ENCODE measurements around the gene GRIP1. TPM values are rescaled to one million over a fixed set of nuclear protein-coding genes. Genes with fewer than 3 reads are reported as not detected.

Gene GRIP1
- polyA plus RNA-seq, 1 donor from 2014 or later = not detected

- Mint-ChIP-seq H3K27ac (no peak overlapping the region), H3K4me1 (peaks cover 0 to 1% (median 0%) of the 10 kb centered on the region in 3 donors), H3K4me3 (no peak overlapping the region), H3K27me3 (peaks cover 19% of the 10 kb centered on the region), H3K9me3 (peaks cover 0 to 6% (median 5%) of the 10 kb centered on the region in 3 donors), H3K36me3 (no peaks in the 10 kb centered on the region)
Measured at GRCh38 chr12:66699738-66700482, 21.0 kb upstream of the GRIP1 start.

GRCh38 chr12:66698558-66698957 lies 19.7 kb upstream of the GRIP1 start:
- peaks cover 14% of the 10 kb centered on the region for H3K27me3 Mint-ChIP-seq
- H3K27ac Mint-ChIP-seq = no peak overlapping the region
- H3K9me3 Mint-ChIP-seq = peaks cover 0 to 6% (median 5%) of the 10 kb centered on the region in 3 donors
- no peaks in the 10 kb centered on the region for H3K36me3 Mint-ChIP-seq
- H3K4me1 Mint-ChIP-seq = peaks cover 0 to 5% (median 3%) of the 10 kb centered on the region in 3 donors
- H3K4me3 Mint-ChIP-seq = no peak overlapping the region

DNA sequence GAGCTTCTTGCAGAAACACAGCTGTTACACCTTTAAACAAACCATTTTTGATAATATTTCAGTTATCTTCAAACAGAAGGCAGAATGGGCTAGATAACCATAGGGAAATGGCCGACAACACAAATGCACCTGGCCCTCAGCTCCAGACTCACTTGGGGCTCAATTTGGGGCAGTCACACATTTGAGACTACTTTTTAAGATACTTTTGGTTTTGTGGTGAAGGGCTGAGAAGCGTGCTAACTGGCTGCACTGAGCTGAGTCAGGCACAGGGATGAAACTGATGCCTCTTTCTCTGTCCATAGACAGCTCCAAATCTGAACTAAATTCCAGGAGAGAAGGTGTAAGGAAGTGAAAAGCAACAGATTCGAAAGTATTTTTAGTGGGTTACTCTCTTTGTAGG lies 18.5 kb upstream of the GRIP1 start:
- Mint-ChIP-seq H3K4me3 (no peak overlapping the region), H3K36me3 (no peaks in the 10 kb centered on the region), H3K9me3 (peaks cover 0 to 6% (median 5%) of the 10 kb centered on the region in 3 donors), H3K4me1 (peaks cover 1 to 6% (median 3%) of the 10 kb centered on the region in 3 donors), H3K27ac (no peak overlapping the region), H3K27me3 (peaks cover 6% of the 10 kb centered on the region)

GRCh38 chr12:66694666-66695613 lies 16.1 kb upstream of the GRIP1 start:
- Mint-ChIP-seq H3K36me3 (no peaks in the 10 kb centered on the region), H3K9me3 (peaks cover 0 to 6% (median 5%) of the 10 kb centered on the region in 3 donors), H3K4me3 (no peak overlapping the region), H3K27me3 (no peaks in the 10 kb centered on the region), H3K4me1 (peaks cover 3 to 11% (median 7%) of the 10 kb centered on the region in 3 donors), H3K27ac (no peak overlapping the region)

DNA sequence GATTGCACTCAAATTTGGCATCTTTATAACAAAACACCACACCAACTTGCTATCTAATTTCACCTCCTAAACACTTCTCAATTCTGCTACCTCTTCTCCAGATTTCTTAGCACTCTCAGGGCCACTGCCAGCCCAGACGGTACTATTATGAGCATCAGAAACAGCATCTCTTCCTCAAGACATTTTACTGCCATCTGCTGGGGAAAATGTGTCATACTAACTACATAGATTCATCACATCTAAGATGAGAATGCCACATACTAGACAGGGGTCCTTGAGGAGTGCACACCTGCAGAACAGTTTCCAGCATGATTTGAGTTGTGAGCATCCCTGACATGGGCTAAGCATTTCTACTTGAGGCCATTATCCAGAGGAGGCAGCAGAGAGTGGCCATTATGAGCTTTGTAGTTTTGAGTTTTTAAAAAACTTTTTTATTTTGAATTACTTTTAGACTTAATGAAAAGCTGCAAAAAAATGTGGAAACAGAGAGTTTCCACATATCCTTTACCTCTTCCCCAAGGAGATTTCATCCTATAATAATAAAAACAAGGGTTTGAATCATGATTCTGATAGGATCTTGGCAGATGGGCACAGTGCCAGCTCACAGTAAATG lies 15.1 kb upstream of the GRIP1 start:
- Mint-ChIP-seq H3K4me3 (no peak overlapping the region), H3K27me3 (no peaks in the 10 kb centered on the region), H3K27ac (peak overlapping the region in 1 of 3 donors; percentile 56), H3K9me3 (no peaks in the 10 kb centered on the region), H3K4me1 (peaks cover 3 to 11% (median 7%) of the 10 kb centered on the region in 3 donors), H3K36me3 (no peaks in the 10 kb centered on the region)

- no peaks in the 10 kb centered on the region for H3K36me3 Mint-ChIP-seq
- H3K4me1 Mint-ChIP-seq = peaks cover 3 to 12% (median 7%) of the 10 kb centered on the region in 3 donors
- no peaks in the 10 kb centered on the region for H3K27me3 Mint-ChIP-seq
- H3K4me3 Mint-ChIP-seq = no peak overlapping the region
- H3K27ac Mint-ChIP-seq = no peak overlapping the region
- H3K9me3 Mint-ChIP-seq = no peaks in the 10 kb centered on the region
Measured at GRCh38 chr12:66692986-66693385, 14.1 kb upstream of the GRIP1 start.

GRCh38 chr12:66692170-66692569 lies 13.3 kb upstream of the GRIP1 start:
- no peak overlapping the region for H3K27ac Mint-ChIP-seq
- no peaks in the 10 kb centered on the region for H3K9me3 Mint-ChIP-seq
- H3K4me3 Mint-ChIP-seq = no peak overlapping the region
- no peaks in the 10 kb centered on the region for H3K27me3 Mint-ChIP-seq
- no peaks in the 10 kb centered on the region for H3K36me3 Mint-ChIP-seq
- peaks cover 3 to 11% (median 7%) of the 10 kb centered on the region in 3 donors for H3K4me1 Mint-ChIP-seq

GRCh38 chr12:66688846-66689439 lies 10.1 kb upstream of the GRIP1 start:
- Mint-ChIP-seq H3K9me3 (no peaks in the 10 kb centered on the region), H3K27ac (no peak overlapping the region), H3K36me3 (no peaks in the 10 kb centered on the region), H3K27me3 (peaks cover 2% of the 10 kb centered on the region), H3K4me1 (peaks cover 2 to 14% (median 7%) of the 10 kb centered on the region in 3 donors), H3K4me3 (no peak overlapping the region)

DNA sequence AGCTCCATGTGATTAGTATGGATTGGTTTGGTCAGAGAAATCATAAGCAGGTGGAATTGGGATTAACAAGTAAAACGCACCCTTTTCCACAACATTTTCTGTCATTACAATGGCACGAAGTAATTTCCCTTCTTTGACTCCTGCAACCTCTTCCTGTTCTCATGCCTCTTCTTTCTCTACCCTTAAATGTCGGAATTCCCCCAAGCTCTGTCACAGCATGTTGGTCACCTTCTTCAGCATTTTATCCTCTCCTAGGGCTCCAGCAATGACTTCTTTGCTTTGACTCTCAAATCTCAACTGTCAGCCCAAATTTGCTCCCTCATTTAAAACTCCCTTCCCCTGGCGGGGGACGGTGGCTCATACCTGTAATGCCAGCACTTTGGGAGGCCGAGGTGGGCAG lies 5.3 kb upstream of the GRIP1 start:
- Mint-ChIP-seq H3K9me3 (no peaks in the 10 kb centered on the region), H3K4me1 (peaks cover 0 to 11% (median 0%) of the 10 kb centered on the region in 3 donors), H3K36me3 (no peaks in the 10 kb centered on the region), H3K27ac (no peak overlapping the region), H3K27me3 (peaks cover 2% of the 10 kb centered on the region), H3K4me3 (no peak overlapping the region)

DNA sequence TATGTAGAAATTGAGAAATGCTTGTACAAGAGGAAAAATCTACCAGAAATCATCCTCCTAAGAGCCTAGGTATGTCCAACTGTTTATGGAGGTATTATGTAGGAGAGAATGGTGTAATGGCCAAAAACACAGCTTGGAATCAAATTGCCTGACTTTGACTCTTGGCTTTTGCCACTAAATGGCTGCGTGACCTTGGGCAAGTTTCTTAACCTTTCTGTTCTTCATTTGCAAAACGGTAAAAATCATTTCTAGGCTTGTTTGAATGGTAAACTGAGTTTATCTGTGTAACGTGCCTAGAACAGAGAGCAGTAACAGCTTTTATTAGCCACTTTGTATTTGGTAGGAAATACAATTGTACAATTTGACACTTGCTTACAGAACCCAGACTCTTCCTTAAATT lies 4.9 kb upstream of the GRIP1 start:
- Mint-ChIP-seq H3K27ac (no peak overlapping the region), H3K9me3 (no peaks in the 10 kb centered on the region), H3K27me3 (peaks cover 6% of the 10 kb centered on the region), H3K36me3 (no peaks in the 10 kb centered on the region), H3K4me3 (no peak overlapping the region), H3K4me1 (peaks cover 0 to 11% (median 0%) of the 10 kb centered on the region in 3 donors)

- no peak overlapping the region for H3K27ac Mint-ChIP-seq
- H3K36me3 Mint-ChIP-seq = no peaks in the 10 kb centered on the region
- no peaks in the 10 kb centered on the region for H3K9me3 Mint-ChIP-seq
- peaks cover 7% of the 10 kb centered on the region for H3K27me3 Mint-ChIP-seq
- H3K4me3 Mint-ChIP-seq = peak overlapping the region in 1 of 4 donors; percentile 2
- H3K4me1 Mint-ChIP-seq = peaks cover 0 to 10% (median 0%) of the 10 kb centered on the region in 3 donors
Measured at GRCh38 chr12:66683073-66683472, 4.2 kb upstream of the GRIP1 start.

GRCh38 chr12:66679461-66680084 lies 697 bp upstream of the GRIP1 start:
- H3K4me1 Mint-ChIP-seq = peaks cover 0 to 8% (median 0%) of the 10 kb centered on the region in 3 donors
- H3K9me3 Mint-ChIP-seq = no peaks in the 10 kb centered on the region
- H3K27me3 Mint-ChIP-seq = peaks cover 5% of the 10 kb centered on the region
- no peak overlapping the region for H3K4me3 Mint-ChIP-seq
- no peaks in the 10 kb centered on the region for H3K36me3 Mint-ChIP-seq
- H3K27ac Mint-ChIP-seq = no peak overlapping the region

DNA sequence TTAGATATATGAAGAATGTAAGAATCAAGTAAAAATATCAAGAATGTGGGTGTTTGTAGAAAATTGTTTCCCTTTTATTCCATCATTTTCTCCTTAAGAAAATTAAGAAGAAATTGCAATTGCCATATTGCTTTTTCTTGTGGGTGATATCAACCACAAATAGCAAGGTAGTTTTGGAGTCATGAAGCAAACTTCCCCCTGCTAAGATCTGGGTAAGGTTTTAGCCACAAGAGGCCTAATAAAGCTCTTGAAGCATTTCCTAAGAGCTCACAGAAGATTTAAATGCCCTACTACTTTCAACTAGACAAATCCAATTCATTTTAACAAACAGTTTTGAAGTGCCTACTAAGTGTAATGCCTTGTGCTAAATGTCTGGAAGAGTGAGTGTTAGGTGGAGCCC lies 2.6 kb downstream of the GRIP1 start:
- peaks cover 5% of the 10 kb centered on the region for H3K27me3 Mint-ChIP-seq
- H3K9me3 Mint-ChIP-seq = no peaks in the 10 kb centered on the region
- H3K4me1 Mint-ChIP-seq = peaks cover 0 to 5% (median 0%) of the 10 kb centered on the region in 3 donors
- H3K4me3 Mint-ChIP-seq = no peak overlapping the region
- H3K36me3 Mint-ChIP-seq = peaks cover under 1% of the 10 kb centered on the region
- no peak overlapping the region for H3K27ac Mint-ChIP-seq

- Mint-ChIP-seq H3K27ac (no peak overlapping the region), H3K4me1 (peaks cover 0 to 5% (median 0%) of the 10 kb centered on the region in 3 donors), H3K4me3 (no peak overlapping the region)
Measured at GRCh38 chr12:66674495-66675122, 4.3 kb downstream of the GRIP1 start.

More at GRCh38 chr12:66674495-66675122, 4.3 kb downstream of the GRIP1 start:
- Mint-ChIP-seq H3K27me3 (peaks cover 5% of the 10 kb centered on the region), H3K9me3 (no peaks in the 10 kb centered on the region), H3K36me3 (peaks cover 2% of the 10 kb centered on the region)
